Breast epithelium (tissue), 3 donors: Measurements from ENCODE around the gene MTREX.

Source experiments
- CTCF ChIP-seq, 3 donors: fragments of 450-650 bp; IDR thresholded peaks; one replicate each; pipeline ENCODE4 v1.5.1; 2016 to 2017; ENCODE audit warnings: antibody characterized with exemption in 3 of 3, mild to moderate bottlenecking in 3 of 3, moderate library complexity in 3 of 3
- POLR2A ChIP-seq: fragments of 450-650 bp; IDR thresholded peaks from one replicate; pipeline ENCODE4 v1.6.1; 2016; ENCODE audit warnings: antibody characterized with exemption, mild to moderate bottlenecking, moderate library complexity
- POLR2AphosphoS5 ChIP-seq, 3 donors: sonication (generic); formaldehyde crosslinking; IDR thresholded peaks; one replicate each; pipeline ENCODE4 v1.6.1; 2017; ENCODE audit warnings: antibody characterized with exemption in 3 of 3

DNA sequence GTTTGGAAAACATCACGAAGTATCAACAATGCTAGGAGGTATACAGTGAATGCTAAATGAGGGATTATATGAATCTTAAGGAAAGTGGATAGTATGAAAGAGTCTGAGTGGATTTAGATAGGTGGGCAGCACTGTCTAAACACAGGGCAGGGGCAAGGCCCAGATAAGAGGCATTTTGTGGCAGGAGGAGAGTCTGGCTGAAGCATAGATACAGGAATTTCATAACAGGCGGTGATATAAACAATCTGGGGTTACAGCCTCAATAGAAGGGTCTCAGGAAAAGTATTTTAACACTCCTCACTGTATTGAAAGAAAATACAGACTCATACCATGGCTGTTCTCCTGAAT is 130.0 kb downstream of the MTREX start:
- TF ChIP-seq CTCF (IDR thresholded peaks at IDR 0.05): no peak
- TF ChIP-seq POLR2A: no peak
- no peak for TF ChIP-seq POLR2AphosphoS5 (IDR thresholded peaks at IDR 0.05)
